Sciatic nerve (tissue), 2 donors: ENCODE data around the gene CACNG5. TPM values are rescaled to one million over a fixed set of nuclear protein-coding genes. Genes with fewer than 3 reads are reported as not detected.

Experiments used
- ATAC-seq: fragments of 200-7000 bp; cut with Tn5 transposase; one replicate; pipeline ENCODE4 v1.9.1; 2020; ENCODE audit warnings: mild to moderate bottlenecking, moderate library complexity
- DNase-seq: peaks from one replicate; pipeline ENCODE4 v3.0.0-alpha.2; 2020; ENCODE audit warnings: low spot score
- intact Hi-C: fragments of 100-400 bp; cut with DNase I; formaldehyde crosslinking; loops from one replicate; pipeline ENCODE4 v1.14.2; 2022
- total RNA-seq: library from RNA; stranded (reverse); fragmentation: NEBNext Ultra II Directional; extraction: Animal tissue kit (Norgen Biotek cat#: 25700); gene quantifications from one replicate; pipeline ENCODE4 v1.2.1, GENCODE V29; 2021
- donor health status: DM: no; HTN: no; CAD: no.
- donor health status: DM: no; HTN: no; CAD: no.

The CACNG5 gene
- total RNA-seq, 1 donor from 2014 or later, result not detected

- no peak for ATAC-seq
- no peak for DNase-seq
- intact Hi-C loops, result no loop called here
These were observed 17.2 kb upstream of the CACNG5 start for GRCh38 chr17:66817750-66818149.

- no peak for DNase-seq
- intact Hi-C loops, result no loop called here
These were observed 15.5 kb upstream of the CACNG5 start for GRCh38 chr17:66819466-66819865.

GRCh38 chr17:66822009-66822408 is 12.9 kb upstream of the CACNG5 start:
- intact Hi-C loops, result no loop called here
- DNase-seq (no peak), ATAC-seq (no peak)

More at GRCh38 chr17:66819466-66819865, 15.5 kb upstream of the CACNG5 start:
- ATAC-seq, result no peak

GRCh38 chr17:66826856-66827255 is 8.1 kb upstream of the CACNG5 start:
- no peak for DNase-seq
- ATAC-seq, result no peak
- intact Hi-C loops, result no loop called here

GRCh38 chr17:66829386-66829864 is 5.5 kb upstream of the CACNG5 start:
- DNase-seq (peak; percentile 67), ATAC-seq (peak; percentile 85)

GRCh38 chr17:66829883-66830282 is 5.0 kb upstream of the CACNG5 start:
- DNase-seq (no peak), ATAC-seq (no peak)
- intact Hi-C loops, result no loop called here

More at GRCh38 chr17:66829386-66829864, 5.5 kb upstream of the CACNG5 start:
- intact Hi-C loops, result no loop called here

GRCh38 chr17:66830451-66830850 is 4.5 kb upstream of the CACNG5 start:
- DNase-seq (no peak), ATAC-seq (no peak)
- intact Hi-C loops, result no loop called here

- ATAC-seq (no peak), DNase-seq (no peak)
- intact Hi-C loops, result no loop called here
These were observed 3.3 kb upstream of the CACNG5 start for GRCh38 chr17:66831383-66832210.

- DNase-seq (no peak), ATAC-seq (no peak)
- intact Hi-C loops, result no loop called here
These were observed 1.7 kb upstream of the CACNG5 start for GRCh38 chr17:66833201-66833600.

- DNase-seq, result no peak
- intact Hi-C loops, result no loop called here
- ATAC-seq, result no peak
These were observed 445 bp upstream of the CACNG5 start for GRCh38 chr17:66834426-66834918.

GRCh38 chr17:66835476-66835875 is 559 bp downstream of the CACNG5 start:
- intact Hi-C loops, result no loop called here
- ATAC-seq (no peak), DNase-seq (no peak)

GRCh38 chr17:66836063-66837005 is 1.4 kb downstream of the CACNG5 start:
- ATAC-seq (no peak), DNase-seq (no peak)
- intact Hi-C loops, result no loop called here

- intact Hi-C loops, result no loop called here
- no peak for ATAC-seq
- DNase-seq, result no peak
These were observed 2.3 kb downstream of the CACNG5 start for GRCh38 chr17:66837226-66837625.

GRCh38 chr17:66837885-66838665 is 3.2 kb downstream of the CACNG5 start:
- no peak for ATAC-seq

GRCh38 chr17:66839616-66840015 is 4.7 kb downstream of the CACNG5 start:
- no peak for ATAC-seq
- no peak for DNase-seq
- intact Hi-C loops, result no loop called here

More at GRCh38 chr17:66837885-66838665, 3.2 kb downstream of the CACNG5 start:
- intact Hi-C loops, result no loop called here
- DNase-seq, result no peak

GRCh38 chr17:66840061-66840460 is 5.1 kb downstream of the CACNG5 start:
- no peak for DNase-seq
- intact Hi-C loops, result no loop called here
- no peak for ATAC-seq

GRCh38 chr17:66841328-66841727 is 6.4 kb downstream of the CACNG5 start:
- ATAC-seq (no peak), DNase-seq (no peak)
- intact Hi-C loops, result no loop called here

GRCh38 chr17:66841744-66842143 is 6.8 kb downstream of the CACNG5 start:
- DNase-seq (no peak), ATAC-seq (no peak)
- intact Hi-C loops, result no loop called here

GRCh38 chr17:66842505-66842904 is 7.6 kb downstream of the CACNG5 start:
- ATAC-seq, result no peak
- no peak for DNase-seq
- intact Hi-C loops, result no loop called here
